PC-9 (cell line): ENCODE data around the gene NBPF11.
"Not testable (repeated sequence)": the region's sequence is repeated elsewhere in the genome, so short reads cannot be mapped to it uniquely, and the experiment has no call there.

Experiments used
- CTCF ChIP-seq: fragments of 200-600 bp; sonication (generic); conservative IDR thresholded peaks from 2 replicates; pipeline ENCODE4 v1.6.1; 2017; ENCODE audit warnings: mixed run types, antibody characterized with exemption, mild to moderate bottlenecking, moderate library complexity
- EZH2 ChIP-seq: fragments of 200-600 bp; sonication (generic); IDR thresholded peaks from 2 replicates; pipeline ENCODE4 v1.8.0; 2017; ENCODE audit warnings: antibody characterized with exemption, low read depth

DNA sequence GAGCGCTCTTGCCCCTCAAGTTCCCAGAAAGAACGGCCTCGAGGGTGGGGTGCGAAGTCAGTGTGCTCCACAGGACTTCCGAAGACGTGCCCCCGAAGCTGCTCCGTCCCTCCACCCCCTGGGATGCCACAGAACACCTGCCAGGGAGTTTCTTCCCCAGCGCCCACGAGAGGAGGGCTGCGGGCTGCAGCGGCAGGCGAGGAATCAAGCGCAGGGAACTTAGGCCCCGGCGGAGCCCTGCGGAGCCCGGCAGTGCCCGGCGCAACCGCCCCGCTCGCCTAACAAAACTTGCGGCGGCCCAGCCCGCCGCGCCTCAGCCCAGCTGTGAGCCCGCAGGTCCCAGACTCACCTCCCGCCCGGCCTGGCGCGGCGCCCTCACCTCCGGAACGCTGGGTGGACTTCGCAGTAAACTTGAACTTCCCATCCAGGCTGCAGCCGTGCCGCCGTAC is 686 bp downstream of the NBPF11 start:
- not testable (repeated sequence) for TF ChIP-seq EZH2, CTCF
